CD4-positive, alpha-beta T cell treated with Interleukin-15 for 1 hour (primary cell): ENCODE data around the gene PRR7.

ENCODE experiments used
- DNase-seq: peaks from one replicate; pipeline ENCODE4 v3.0.0-alpha.2; 2020

The PRR7 gene

GRCh38 chr5:177425196-177425800, 21.3 kb upstream of the PRR7 start:
- DNase-seq = no peak

- DNase-seq = peak; percentile 100
These were observed 20.6 kb upstream of the PRR7 start for GRCh38 chr5:177425801-177426565.

GRCh38 chr5:177426566-177427210, 19.9 kb upstream of the PRR7 start, which contains the start of gene GRK6:
GRK6 (plus strand) TSS chr5:177426676; CDS start chr5:177426846, 170 bp downstream.
- DNase-seq = peak; percentile 76

- no peak for DNase-seq
These were observed 19.3 kb upstream of the PRR7 start for GRCh38 chr5:177427211-177427822.

- DNase-seq = peak; percentile 54
These were observed 18.6 kb upstream of the PRR7 start for GRCh38 chr5:177427919-177428573.

- DNase-seq = no peak
These were observed 17.9 kb upstream of the PRR7 start for GRCh38 chr5:177428574-177429217.

GRCh38 chr5:177429248-177430040, 17.2 kb upstream of the PRR7 start:
- DNase-seq = peak; percentile 93

GRCh38 chr5:177430140-177430951, 16.3 kb upstream of the PRR7 start:
- DNase-seq = no peak

GRCh38 chr5:177430972-177431316, 15.7 kb upstream of the PRR7 start:
- DNase-seq = no peak

- DNase-seq = peak; percentile 88
These were observed 15.1 kb upstream of the PRR7 start for GRCh38 chr5:177431317-177432142.

GRCh38 chr5:177432143-177432838, 14.3 kb upstream of the PRR7 start:
- no peak for DNase-seq

- DNase-seq = no peak
These were observed 13.6 kb upstream of the PRR7 start for GRCh38 chr5:177432839-177433657.

GRCh38 chr5:177433658-177434217, 12.9 kb upstream of the PRR7 start:
- no peak for DNase-seq

- no peak for DNase-seq
These were observed 12.2 kb upstream of the PRR7 start for GRCh38 chr5:177434437-177434836.

GRCh38 chr5:177434942-177435738, 11.5 kb upstream of the PRR7 start:
- no peak for DNase-seq

- DNase-seq = no peak
These were observed 10.6 kb upstream of the PRR7 start for GRCh38 chr5:177435847-177436536.
